Diencephalon (tissue), 1 donor: Measurements from ENCODE around the gene GMDS. TPM values are rescaled to one million over a fixed set of nuclear protein-coding genes. Genes with fewer than 3 reads are reported as not detected.

Experiments
- total RNA-seq: library from RNA; depleted of rRNA; stranded (reverse); fragments of >200 nt; gene quantifications from one replicate; pipeline ENCODE4 v1.2.3, GENCODE V29; 2014

The GMDS gene
- 15.7 TPM for total RNA-seq

GRCh38 chr6:2245103-2245876 lies at the start of gene GMDS:
Gene GMDS (minus strand): TSS chr6:2245605.

GRCh38 chr6:1609648-1610496 lies 635.5 kb downstream of the GMDS start, which contains the start of gene FOXC1:
Gene FOXC1 (plus strand): TSS chr6:1609915. CDS start chr6:1610446, 531 bp downstream.

